HG02943 (cell line): ENCODE data around the gene GORASP2.

Source experiments
- ATAC-seq: cut with Tn5 transposase; IDR thresholded peaks from one replicate; pipeline ENCODE4 v1.9.1; 2021; ENCODE audit warnings: mild to moderate bottlenecking, low read depth, moderate library complexity; ENCODE audit not compliant: unreplicated experiment

The GORASP2 gene

GRCh38 chr2:170922634-170923494, 6.2 kb upstream of the GORASP2 start:
- ATAC-seq = no peak

- ATAC-seq = no peak
These were observed 5.3 kb upstream of the GORASP2 start for GRCh38 chr2:170923799-170924198.

GRCh38 chr2:170924969-170925368, 4.1 kb upstream of the GORASP2 start:
- ATAC-seq = no peak

- ATAC-seq = no peak
These were observed 3.1 kb upstream of the GORASP2 start for GRCh38 chr2:170925923-170926322.

GRCh38 chr2:170926743-170927297, 2.2 kb upstream of the GORASP2 start:
- no peak for ATAC-seq

- ATAC-seq = no peak
These were observed 823 bp upstream of the GORASP2 start for GRCh38 chr2:170928036-170928823.

GRCh38 chr2:170929686-170930050, 615 bp downstream of the GORASP2 start:
- peak; percentile 18 for ATAC-seq

- no peak for ATAC-seq
These were observed 1.3 kb downstream of the GORASP2 start for GRCh38 chr2:170930131-170930990.

GRCh38 chr2:170930991-170931266, 1.9 kb downstream of the GORASP2 start:
- ATAC-seq = no peak

GRCh38 chr2:170932166-170932565, 3.1 kb downstream of the GORASP2 start:
- ATAC-seq = no peak

- no peak for ATAC-seq
These were observed 3.9 kb downstream of the GORASP2 start for GRCh38 chr2:170932948-170933347.

- ATAC-seq = no peak
These were observed 8.8 kb downstream of the GORASP2 start for GRCh38 chr2:170937709-170938379.

GRCh38 chr2:170940066-170940465, 11.0 kb downstream of the GORASP2 start:
- ATAC-seq = no peak

- ATAC-seq = no peak
These were observed 13.6 kb downstream of the GORASP2 start for GRCh38 chr2:170942615-170943014.

- no peak for ATAC-seq
These were observed 14.0 kb downstream of the GORASP2 start for GRCh38 chr2:170943041-170943440.

- no peak for ATAC-seq
These were observed 14.5 kb downstream of the GORASP2 start for GRCh38 chr2:170943596-170943995.

- ATAC-seq = no peak
These were observed 15.5 kb downstream of the GORASP2 start for GRCh38 chr2:170944545-170944944.

GRCh38 chr2:170949415-170949814, 20.4 kb downstream of the GORASP2 start:
- no peak for ATAC-seq

- peak; percentile 67 for ATAC-seq
These were observed 21.2 kb downstream of the GORASP2 start for GRCh38 chr2:170950221-170950761.

GRCh38 chr2:170953941-170954340, 24.9 kb downstream of the GORASP2 start:
- ATAC-seq = no peak
